CMK (cell line): ENCODE results near the gene CNIH3.

Source experiments
- DNase-seq: peaks from one replicate; pipeline ENCODE4 v3.0.0-alpha.2; 2010; ENCODE audit warnings: low read depth

CNIH3 gene

DNA sequence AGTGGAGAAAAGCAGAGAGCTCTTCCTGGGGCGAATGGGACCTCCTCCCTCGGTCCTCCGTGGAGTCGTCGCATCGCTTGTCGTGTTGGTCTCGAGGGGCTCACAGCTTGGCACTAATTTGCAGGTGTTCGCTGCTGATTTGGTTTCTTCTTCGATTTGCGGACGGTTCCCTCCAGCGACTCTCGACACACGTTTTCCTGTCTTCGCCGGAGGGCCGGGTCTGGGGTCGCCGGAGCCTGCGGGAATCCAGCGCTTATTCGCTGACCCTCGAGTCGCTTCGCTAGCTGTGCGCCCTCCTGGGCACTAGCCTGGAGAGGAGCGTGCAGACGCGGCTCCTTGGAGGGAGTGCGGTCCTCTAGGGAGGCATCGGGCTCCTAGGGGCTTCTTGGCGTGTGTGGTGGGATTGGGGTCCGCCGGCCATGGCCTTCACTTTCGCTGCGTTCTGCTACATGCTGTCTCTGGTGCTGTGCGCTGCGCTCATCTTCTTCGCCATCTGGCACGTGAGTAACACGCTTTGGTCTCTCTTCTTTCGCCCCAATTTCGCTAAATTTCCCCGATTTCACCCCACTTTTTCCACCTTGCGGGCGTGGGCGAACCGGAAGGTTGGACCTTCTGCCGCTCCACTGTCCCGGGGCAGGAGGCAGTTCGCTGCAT lies 766 bp downstream of the CNIH3 start:
- DNase-seq, result no peak

DNA sequence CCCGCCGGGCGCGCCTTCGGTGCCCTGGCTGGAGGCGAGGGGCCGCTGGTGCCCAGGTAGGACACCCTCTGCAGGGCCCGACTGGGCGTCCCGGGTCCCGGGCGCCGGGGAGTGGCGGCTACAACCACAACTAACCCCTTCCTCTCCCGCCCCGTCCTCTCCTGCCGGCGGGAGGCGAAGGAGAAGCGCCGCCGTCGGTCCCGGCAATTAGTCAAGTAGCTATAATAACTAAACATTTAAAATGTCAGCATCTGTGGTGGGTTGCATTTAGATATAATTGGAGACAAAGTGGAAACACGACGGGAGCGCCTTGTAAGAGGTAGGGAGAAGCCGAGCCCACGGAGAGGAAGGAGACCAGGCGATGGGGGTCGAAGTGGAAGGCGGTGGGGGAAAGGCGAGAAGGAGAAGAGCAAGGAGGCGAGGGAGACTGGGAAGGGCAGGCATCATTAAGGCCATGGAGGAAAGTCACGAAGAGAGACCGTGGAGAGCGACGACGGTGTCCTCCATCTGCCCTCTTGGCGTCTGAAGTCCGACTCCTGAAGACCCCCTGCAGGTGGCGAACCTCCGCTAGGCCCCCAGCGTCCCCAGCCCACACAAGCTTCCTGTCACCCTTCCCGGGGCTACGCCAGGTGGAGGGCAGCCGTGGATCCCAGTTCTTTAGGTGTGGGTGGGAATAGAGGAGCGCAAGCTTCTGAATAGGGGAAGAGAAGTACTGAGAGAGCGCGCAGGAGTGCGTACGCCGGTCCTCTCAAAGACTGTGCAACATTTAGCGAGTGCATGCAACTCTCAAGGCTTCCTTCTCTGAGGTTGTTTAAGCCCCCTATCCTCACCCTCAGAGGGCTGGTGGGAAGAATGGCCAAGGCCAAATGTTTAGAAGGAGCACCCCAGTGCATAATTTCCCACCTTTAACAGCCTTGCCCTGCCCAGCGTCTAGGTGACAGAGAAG lies 1.6 kb downstream of the CNIH3 start:
- DNase-seq, result no peak

DNA sequence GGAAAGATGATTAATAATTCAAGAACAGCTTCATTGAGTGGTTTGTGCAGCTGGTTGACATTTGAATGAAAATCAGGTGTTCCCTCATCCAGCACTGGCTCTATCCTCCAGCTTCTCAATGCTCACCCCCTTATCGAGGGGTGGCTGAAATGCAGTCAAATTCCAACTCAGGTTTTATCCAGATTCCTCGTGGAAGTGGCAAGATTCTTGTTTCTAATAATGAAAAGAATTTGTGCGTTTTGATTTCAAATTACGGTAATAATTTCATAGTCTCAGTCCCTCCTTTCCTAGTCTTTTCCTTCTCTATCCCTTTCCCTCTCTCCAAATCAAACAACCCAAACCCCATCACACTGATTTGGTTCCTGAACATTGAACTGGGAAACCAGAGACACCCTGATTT lies 3.1 kb downstream of the CNIH3 start:
- no peak for DNase-seq

DNA sequence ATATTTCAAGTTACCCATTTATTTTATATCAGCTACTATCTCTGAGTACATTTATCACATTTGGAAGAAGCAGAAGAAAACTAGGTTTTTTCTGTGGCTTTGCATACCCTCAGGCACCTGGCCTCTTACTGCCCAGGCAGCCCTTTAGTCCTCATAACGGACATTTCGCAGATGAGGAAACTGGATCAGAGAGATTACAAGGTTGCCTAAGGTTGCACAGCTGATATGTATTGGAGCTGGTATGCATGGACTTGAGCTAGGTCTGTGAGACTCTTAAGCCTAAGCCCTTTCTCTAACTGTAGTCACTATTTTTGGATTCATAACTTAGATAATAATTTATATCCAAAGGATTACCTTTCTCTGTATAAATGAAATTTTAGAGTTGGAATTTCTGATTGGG lies 4.0 kb downstream of the CNIH3 start:
- DNase-seq, result no peak

DNA sequence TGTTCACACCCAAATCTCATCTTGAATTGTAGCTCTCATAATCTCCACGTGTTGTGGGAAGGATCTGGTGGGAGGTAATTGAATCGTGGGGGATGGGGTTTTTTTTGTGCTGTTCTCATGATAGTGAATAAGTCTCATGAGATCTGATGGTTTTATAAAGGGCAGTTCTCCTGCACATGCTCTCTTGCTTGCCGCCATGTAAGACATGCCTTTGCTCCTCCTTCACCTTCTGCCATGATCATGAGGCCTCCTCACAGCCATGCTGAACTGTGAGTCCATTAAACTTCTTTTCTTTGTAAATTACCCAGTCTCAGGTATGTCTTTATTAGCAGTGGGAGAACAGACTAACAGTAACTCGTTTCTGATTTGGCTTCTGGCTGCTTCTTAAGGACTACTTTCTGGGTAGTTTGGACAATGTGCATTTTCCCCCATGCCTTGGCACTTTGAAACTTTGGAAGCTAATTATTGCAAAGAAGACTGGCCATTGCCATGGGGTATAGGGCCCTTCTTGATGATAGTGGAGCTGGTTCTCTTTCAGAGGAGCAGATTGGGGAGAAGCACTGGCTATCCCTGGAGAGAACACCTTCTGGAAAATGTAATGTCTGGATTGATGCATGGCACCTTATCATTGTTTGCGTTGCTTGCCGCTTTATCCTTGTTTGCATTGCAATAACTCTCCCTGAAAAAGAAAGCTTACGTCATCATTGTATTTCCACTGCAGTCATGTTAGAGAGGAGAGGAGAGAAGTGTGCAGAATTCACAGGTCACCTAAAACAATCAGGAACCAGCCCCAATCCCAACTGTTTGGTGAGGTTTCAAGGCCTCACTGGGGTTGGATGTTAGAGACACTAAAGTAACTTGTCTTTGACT lies 5.9 kb downstream of the CNIH3 start:
- DNase-seq, result no peak

DNA sequence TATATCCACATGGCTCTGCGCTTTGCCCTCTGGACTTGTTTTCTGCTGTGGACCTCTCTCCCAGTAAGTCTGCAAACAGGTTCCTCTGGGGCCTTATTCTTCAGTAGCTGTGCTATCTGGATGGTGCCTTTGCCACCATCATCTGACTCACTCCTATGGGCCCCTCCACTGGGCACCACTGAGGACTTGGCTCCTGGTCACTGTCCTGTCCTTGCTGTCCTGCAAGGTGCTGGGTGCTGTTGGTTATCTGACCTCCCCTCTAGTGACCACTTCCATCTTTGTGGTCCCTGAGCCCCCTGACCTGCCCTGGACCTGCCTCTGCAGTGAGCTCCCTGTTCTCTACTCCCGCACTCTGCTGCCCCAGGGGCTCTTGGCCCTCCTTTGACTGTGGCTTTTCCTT lies 6.7 kb downstream of the CNIH3 start:
- no peak for DNase-seq

DNA sequence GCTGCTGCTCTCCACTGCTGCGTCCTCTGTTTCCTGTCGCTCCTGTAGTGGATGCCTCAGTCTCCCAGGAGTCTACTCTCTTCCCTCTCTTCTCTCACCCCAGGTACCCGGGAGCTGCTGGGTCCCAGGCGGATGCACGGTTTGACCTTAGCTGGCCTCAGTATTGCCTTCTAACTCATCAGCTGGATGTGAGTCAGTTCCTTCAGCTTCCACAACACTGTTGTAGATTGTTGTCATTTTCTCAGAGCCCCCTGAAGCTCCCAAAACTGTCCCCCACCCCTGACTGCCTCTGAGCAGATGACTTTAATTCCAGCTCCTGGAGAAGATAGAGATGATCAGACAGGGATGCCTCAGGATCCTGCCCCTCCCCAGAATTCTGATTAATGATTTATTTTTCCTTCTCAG lies 7.2 kb downstream of the CNIH3 start:
- DNase-seq, result no peak

DNA sequence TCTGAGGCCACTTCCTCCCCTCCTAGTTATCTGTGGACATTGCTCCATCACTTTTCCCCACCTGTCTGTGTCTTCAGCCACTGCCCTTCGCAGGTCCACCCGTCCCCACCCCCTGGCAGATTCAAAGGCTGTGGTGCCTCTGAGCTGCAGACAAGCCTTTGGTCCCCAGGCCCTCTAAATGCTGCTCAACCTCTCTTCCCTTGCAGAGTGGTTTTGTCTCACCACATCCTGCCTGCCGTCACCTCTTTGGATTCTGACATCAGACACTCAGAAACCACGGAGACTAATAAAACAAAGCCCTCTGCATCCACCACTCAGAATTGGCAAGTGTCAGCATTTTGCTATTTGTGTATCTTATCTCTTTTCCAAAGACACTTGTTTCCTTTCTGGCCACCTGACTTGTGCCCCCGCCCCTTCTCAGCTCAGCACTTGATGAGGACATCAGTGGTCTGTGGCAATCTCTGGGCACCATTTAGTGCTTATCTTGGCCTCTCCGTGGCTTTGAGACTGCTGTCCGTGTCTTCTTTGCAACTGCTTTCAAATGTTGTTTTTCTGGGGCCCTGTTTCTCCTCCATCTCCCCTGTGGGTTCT lies 7.7 kb downstream of the CNIH3 start:
- DNase-seq, result peak; percentile 61

DNA sequence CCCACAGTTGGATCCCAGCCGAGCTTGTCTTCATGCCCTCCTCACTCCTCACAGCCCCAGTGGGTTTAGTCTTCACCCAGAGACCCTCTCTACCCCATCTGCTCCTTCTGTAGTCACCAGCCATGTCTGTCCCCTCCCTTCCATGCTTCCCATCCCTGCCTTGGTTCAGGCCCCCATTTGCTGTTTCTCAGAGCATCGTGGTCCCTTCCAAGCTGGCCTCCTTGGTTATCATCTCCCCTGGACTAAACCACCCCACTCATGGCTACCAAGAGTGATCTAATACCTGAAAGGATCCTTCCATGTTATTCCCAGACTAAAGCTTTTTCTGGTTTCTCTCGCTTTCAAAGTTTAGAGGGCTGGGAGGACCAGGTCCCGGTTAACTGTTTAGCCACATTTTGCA lies 8.3 kb downstream of the CNIH3 start:
- no peak for DNase-seq

DNA sequence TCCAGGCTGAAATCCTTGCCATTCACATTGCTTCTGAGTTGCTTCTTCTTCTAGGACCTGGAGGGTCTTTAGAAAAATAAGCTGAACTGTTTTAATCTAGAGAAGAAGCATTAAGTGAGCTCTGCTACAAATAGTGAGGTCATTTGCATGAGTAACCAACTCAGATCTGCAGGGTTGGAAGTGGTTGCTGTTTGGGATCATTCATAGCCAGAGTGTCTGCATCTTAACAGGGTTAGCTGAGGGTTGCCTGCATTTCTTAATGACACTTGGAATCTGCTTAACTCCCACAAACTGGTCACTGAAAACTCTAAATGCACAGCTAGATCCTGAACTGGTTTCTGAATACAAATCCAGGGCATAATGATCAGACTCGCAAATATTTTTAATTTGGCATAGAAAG lies 9.9 kb downstream of the CNIH3 start:
- DNase-seq, result no peak

DNA sequence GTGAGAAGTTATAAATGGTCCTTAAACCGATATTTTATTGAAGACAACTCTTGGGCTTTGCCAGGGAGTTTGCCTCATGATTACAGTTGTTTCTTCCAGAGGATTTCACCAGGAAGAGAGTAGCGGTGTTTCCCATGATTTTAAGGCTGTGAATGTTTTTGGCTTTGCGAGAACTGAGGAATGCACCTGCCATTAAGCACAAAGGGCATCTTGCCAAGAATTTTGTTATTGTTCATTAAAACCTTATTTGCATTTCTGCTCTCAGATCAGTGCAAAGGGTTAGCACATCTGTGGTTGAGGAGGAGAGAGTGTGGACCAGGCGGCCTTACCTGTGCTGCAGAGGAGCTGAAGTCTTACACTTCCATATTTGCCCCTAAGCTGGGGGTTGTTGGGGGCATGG lies 13.8 kb downstream of the CNIH3 start:
- DNase-seq, result no peak

DNA sequence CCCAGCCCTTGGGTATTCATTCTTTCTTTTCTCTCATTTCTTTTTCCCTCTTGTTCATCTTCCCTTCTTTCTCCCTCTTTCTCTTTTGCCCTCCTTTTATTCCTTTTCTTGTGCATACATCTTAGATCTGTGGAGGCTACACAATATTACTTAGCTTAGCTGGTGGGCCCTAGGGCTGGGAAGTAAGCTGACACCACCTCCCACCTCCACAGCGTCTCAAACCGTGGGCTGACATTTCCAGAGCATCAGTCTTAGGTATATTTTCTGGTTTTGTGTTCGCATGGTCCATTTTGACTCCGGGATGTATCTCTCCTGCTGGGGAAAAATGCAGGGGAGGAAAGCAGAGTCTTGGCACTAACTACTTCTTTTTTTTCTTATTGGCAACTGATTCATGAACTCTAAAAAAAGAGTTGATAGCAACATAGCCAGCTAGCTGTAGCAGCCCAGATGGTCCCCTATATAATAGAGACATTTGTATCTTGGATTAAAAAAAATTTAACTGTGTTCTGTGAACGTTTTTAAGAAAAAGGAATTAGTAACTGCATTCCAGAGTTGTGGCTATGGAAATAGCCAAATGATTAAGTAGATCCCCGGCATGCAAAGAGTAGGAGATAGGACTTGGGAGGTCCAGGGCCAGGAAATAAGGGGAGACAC lies 15.5 kb downstream of the CNIH3 start:
- DNase-seq, result no peak

DNA sequence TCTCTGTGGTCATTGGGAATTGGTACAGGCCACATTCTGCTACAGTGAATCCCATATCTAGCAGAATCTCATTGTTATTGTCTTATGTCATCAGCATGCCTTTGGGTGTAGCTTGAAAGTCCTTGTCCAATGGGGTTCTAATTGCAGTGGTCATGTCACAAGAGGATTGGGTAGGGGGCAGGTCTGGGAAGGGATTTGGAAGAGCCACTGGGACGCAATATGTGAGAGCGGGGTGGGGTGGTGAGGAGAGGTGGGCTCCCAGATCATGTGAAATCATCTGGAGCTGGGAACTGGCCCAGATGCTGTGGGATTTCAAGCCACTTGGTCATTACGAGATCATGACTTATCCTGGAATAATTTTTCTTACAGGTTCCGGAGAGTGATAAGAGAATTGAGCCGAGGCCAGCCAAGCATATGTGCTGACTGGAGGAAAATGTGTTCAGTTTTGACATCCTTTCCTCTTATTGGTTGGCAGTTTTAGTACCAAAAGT lies 16.3 kb downstream of the CNIH3 start:
- DNase-seq, result no peak

DNA sequence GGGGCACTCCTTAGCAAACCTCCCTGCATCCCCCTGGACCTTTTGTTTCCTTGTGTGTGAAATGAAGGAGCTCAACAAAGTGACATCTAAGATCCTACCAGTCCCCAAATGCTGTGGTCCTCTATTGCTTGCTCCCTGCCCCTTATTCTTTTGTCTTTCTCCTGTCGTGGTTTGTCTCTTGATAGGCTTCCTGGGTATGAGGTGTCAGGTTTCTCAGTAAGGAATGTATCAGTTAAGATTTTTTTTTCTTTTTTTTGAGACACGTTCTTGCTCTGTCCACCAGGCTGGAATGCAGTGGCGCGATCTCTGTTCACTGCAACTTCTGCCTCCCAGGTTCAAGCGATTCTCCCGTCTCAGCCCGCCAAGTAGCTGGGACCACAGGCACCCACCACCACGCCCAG lies 16.8 kb downstream of the CNIH3 start:
- DNase-seq, result no peak

DNA sequence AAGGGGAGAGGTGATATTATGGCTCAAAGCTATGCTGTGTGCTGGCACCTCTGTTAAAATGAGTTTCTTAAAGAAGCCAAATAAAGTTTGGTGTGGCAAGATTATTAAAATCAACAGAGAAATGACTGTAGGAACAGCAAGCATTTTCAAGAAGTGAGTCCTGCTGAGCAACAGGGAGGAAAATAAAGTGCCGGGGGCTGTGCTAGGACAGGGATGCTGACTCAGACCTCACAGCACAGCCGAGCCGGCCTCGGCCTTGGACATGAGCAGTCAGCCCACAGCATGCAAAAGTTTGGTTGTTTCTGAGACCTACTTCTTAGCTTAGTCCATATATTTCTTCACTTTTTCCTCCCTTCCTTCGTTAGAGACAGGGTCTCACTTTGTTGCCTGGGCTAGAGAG lies 19.2 kb downstream of the CNIH3 start:
- no peak for DNase-seq

DNA sequence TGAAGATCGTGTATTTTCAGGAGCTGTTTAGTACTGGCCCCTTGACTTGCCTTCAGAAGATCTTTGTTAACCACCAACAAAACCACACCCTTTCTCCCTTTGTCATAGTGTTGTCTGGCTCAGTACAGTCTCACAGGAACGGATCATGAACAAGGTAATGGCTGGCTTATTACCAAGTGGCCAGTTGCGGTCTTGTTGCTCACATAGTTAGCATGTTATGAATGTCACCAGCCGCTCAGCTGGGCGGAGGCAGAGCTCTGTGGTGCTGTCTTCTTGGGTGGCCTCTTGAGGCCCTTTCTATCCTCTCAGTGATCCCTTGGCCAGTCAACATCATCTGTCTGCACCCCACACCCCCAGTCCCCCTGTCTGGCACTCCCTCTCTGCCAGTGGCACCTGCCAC lies 21.4 kb downstream of the CNIH3 start:
- no peak for DNase-seq

DNA sequence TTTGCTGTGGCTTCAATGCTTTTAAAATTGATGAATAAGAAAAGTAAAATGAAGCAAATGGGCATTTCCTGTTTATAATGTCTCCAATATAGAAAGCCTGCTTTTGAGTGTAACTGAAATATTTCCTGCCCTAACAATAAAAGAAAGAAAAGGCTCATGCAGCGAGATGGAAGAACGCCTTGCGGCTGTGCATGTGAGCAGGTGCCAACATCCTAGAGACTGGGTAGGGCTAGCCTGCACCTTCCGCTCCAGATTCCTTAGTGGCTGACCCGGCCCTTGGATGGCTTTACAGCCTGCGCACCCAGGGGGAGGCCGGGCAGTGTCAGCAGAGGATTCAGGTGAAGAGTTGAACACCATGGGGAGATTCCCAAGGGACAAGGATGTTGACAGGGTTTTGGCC lies 21.8 kb downstream of the CNIH3 start:
- DNase-seq, result no peak

DNA sequence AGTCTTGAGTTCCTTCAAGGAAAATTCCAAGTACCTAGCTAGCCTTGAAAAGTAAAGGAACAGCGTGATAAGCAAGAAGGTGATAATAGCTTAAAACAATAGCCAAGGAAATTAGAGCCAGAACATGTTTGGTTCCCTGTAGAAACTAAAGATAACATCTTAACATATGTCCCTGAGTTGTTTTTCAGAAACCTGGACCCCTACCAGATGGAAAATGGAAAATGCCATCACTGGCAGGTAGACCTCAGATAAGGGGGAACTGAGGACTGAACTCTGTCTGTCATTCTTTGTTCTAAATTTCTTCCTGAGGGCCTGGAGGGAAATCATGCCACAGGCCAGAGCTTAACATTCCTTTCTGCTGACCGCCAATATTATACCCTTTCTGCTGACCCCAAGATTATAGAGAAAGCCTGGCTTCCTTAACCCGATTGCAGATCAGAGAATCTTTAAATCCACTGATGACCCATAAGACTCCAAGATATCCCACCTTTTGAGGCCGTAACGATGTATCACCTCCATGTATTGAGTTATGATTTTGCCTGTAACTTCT lies 23.4 kb downstream of the CNIH3 start:
- DNase-seq, result no peak

DNA sequence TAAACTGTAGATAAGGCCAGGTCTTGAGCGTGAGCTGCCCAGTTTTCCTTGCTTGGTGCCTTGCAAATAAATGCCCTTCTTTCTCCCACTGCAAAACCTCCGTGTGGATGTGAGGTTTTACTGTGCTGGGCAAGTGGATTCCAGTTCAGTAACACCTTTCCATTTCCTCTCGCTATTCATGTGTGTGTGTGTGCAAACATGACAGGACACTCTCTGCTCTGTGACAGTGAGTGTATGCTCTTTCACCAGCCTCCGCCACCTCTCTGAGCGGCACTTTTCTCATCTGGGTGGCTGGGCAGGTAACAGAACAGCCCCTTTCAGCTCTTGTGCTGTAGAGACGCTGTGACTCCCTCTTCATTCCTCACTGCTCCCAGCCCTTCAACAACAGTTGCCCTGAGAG lies 23.9 kb downstream of the CNIH3 start:
- no peak for DNase-seq

DNA sequence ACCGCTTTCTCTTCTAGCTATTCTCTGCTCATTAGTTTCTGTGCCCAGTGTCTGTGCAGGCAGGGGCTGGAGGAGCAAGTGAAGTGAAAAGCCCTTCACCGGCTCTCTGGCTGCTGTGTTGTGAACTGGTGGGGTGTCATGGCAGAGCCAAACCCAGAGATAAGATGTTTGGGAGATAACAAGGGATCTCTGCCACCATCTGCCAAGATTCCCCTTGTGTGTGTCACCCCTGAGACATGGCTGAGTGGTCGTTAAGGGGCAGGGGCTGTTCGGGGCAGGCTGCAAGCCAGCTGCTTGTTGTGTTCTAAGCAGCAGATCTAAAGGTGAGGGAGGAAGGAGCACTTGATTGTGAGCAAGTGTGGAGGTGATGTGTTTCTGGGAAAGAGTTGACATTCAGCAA lies 24.5 kb downstream of the CNIH3 start:
- no peak for DNase-seq

DNA sequence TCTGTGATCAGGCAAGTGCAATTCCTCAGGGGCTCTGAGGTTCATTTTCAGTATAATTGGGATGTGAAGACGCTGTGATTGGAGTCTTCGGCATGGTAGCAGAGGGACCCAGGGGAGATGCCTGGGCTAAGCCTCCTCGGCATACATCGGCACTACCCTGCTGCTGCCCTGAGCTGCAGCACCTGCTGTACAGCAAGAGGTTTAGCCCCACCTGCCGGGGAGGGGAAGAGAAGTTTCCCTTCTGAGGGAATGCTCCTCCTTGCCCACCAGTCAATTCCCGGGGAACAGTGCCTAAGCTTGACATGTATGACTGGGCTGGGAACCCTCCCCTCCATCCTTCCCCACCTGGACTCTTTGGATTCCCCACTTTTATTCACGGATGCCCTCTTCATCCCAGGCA lies 24.9 kb downstream of the CNIH3 start:
- no peak for DNase-seq
